Head of caudate nucleus (tissue), 42 donors: ENCODE data around the gene SLC19A1.
A peak's percentile ranks its signal among the peaks of the same experiment; 100 is the strongest.

ENCODE experiments used
- DNase-seq, 42 donors: peaks; one replicate each; pipeline versions ENCODE4 v3.0.0 to v3.0.0-alpha.2; 2020 to 2021; ENCODE audit warnings: mixed read lengths in 7 of 42
- intact Hi-C: fragments of 100-400 bp; cut with DNase I; formaldehyde crosslinking; loops from one replicate; pipeline ENCODE4 v1.15.0; 2022

SLC19A1 gene

DNA sequence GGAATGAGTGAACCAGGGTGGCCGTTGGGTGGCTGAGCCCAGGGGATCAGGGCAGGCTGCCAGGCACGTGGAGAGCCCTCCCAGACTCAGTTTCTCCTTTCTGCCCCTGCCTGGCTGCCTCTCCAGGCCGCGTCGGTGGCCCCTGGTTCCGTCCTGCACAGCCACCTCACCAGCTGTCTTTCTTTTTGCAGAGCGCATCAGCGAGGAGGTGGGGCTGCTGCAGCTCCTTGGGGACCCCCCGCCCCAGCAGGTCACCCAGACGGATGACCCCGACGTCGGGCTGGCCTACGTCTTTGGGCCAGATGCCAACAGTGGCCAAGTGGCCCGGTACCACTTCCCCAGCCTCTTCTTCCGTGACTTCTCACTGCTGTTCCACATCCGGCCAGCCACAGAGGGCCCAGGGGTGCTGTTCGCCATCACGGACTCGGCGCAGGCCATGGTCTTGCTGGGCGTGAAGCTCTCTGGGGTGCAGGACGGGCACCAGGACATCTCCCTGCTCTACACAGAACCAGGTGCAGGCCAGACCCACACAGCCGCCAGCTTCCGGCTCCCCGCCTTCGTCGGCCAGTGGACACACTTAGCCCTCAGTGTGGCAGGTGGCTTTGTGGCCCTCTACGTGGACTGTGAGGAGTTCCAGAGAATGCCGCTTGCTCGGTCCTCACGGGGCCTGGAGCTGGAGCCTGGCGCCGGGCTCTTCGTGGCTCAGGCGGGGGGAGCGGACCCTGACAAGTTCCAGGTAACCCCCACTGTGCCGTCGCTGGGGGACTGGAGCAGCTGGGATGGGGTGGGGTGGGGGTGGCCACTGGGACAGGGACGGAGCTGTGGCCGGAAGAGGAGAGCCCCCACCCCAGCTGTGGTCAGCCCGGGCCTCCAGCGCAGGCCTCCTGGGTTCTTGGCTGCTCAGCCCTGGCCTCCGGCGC is 73.9 kb downstream of the SLC19A1 start:
- intact Hi-C loops = no loop called here
- DNase-seq = peak in 1 of 42 donors; percentile 1

DNA sequence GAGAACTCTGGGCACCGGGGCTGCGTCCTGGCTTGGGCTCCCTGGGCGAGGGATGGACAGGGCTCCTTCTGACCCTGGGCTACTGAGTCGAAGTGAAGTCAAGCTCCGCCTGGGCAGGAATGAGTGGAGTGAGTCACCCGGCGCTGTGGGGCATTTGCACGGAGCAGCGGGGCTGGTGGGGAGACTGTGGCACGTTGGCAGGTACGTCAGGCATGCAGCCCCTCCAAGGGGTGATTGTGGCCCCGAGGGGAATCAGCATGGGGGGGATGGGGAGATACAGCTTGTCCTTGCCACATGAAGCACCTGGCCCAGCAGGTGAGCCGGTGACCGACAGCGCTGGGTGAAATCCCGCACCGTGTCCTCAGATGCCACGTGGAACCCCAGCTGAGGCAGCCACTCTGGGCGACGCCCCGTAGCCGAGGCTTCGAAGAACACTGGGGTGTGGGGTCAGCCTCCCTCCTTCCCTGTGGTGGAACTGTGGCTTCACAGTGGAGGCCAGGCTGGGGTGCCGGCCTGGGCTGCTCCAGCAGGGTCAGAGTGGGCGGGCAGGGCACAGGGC is 74.9 kb downstream of the SLC19A1 start:
- intact Hi-C loops = no loop called here
- peak in 1 of 42 donors; percentile 1 for DNase-seq

DNA sequence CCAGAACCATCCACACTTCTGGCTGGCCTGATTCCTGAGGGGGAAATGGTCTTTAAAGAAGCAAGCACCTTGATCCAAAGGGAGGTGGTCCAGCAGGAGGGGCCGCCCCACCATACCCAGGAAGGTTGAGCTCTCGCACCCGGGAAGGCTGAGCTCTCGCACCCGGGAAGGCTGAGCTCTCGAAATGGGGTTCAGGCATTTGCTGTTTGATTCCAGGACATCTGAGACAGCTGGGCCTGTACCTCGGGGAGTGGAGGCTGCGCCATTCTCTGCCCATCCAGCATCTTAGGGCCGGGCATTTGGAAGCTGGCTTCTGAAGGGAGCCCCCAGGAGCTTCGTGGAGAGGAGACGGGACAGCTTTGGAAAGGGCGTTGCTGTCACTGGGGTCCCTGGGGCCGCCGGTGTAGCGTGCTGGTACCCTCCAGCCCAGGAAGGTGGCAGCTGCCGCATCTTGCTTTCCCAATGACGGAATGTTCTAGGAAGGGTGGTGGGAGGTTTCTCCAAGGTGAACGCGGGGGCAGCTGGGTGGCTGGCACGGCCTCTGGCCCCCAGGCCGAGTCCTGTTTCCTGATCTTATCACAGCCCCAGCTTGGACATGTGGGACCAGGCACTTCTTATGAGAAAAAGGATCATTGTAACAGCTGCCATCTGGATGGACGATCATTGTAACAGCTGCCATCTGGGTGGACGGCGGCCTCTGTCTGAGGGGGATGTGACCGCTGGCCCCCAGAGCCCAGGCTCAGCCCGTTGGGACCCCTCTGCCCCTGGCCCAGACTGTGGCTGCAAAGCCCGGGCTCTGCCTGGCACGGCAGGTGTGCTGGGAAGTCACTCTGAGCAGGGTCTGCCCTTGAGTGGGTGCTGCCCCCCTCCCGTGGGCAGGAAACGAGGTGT is 75.7 kb downstream of the SLC19A1 start:
- peak in 3 of 42 donors; percentile 1 to 63 (median 47) for DNase-seq
- intact Hi-C loops = no loop called here

DNA sequence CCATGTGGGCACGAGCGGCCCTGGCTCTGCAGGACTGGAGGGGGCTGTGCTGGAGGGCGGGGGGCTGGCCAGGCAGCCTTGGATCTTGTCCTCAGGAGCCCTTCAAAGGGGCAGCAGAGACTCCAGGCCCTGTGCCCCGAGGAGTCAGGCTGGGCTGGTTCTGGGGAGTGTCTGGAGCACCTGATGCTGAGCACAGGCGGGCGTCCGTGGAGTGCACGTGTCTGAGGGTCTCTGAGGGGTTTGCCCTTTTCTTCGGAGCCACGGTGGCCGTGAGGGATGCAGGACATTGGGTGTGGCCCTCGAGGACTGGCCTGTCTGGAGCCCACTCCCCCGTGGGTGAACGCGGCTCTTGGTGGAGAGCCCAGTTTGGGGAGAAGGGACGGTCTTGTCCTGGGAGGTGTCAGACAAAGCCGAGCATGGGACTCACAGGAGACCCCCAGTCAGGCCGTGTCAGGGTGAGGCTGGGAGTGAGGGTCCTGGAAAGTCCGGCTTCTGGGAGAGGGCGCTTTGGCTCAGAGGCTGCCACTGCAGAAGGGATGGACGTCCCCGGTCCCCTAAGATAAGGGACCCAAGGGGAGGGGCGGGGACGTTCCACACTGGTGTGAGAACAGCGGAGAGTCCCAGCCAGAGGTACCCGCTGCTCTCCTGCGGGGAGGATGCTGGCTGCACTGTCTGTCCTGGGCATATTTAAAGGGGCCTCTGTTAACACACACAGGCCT is 76.5 kb downstream of the SLC19A1 start:
- intact Hi-C loops = no loop called here
- peak in 1 of 42 donors; percentile 1 for DNase-seq

DNA sequence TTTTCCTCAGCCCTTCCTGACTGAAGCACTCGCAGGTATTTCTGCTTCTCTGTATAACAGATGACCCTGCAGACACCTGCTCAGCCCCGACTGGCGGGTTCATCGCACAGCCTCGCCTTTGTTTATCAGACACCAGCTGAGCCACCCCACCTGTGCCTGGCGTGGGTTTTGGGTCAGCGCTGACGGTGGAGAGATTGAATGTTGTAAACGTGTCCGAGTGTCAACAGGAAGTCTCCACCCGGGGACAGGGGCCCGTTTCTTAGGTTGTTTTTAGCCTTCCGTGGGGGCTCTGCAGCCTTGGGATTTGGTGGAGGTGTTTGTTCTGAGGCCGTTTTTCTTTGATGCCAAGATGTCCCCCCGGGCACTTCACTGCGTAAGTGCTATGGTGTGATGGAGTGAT is 77.1 kb downstream of the SLC19A1 start:
- intact Hi-C loops = no loop called here
- peak in 1 of 42 donors; percentile 0 for DNase-seq

DNA sequence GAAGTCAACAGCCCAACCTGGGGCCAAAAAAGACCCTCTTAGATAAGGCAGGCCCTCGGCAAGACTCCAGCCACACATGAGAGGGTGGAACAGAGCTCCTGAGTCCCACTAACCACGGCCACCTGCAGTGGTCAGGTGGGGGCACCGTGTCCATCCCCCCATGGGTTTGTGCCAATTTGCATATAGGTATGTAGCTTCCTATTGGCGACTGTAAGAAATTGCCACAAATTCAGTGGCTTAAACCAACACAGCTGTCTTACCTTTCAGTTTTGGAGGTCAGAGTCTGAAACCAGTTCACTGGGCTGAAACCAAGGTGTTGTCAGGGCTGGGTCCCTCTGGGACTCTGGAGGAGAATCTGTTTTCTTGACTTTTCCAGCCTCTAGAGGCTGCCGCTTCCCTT is 77.9 kb downstream of the SLC19A1 start:
- DNase-seq = no peak
- intact Hi-C loops = no loop called here

DNA sequence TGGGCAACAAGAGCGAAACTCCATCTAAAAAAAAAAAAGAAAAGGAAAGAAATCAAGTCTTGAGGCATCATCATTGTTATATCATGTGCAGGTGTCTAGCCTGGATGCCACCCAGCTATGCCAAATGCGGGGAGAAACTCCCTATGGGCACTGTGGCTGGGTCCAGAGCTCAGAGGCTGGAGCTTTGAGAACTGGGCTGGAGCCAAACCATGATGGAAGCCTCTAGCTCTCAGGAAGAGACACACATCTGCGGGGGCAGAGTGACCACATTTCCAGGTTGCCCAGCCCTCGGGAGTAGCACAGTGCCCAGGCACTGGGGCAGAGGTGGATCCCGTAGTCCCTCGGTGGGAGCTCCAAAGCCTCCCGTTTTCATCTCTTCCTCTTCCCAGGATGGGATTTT is 78.4 kb downstream of the SLC19A1 start:
- intact Hi-C loops = no loop called here
- DNase-seq = peak in 1 of 42 donors; percentile 0

DNA sequence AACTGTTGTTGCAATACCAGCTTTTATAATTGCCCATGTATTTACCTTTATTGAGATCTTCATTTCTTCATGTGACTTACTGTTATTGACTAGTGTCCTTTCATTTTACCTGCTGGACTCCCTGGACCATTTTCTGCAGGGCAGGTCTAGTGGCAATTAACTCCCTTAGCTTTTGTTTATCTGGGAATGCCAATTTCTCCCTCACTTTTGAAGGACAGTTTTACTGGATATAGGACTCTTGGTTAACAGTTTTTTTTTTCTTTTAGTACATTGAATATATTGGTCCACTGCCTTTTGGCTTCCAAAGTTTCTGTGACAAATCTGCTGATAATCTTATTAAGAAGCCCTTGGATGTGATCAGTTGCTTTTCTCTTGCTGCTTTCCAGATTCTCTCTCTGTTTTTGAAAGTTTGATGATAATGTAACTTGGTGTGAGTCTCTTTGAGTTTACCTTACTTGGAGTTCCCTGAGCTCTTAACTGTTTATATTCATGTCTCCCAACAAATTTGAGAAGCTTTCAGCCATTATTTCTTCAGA is 80.4 kb downstream of the SLC19A1 start:
- intact Hi-C loops = no loop called here

DNA sequence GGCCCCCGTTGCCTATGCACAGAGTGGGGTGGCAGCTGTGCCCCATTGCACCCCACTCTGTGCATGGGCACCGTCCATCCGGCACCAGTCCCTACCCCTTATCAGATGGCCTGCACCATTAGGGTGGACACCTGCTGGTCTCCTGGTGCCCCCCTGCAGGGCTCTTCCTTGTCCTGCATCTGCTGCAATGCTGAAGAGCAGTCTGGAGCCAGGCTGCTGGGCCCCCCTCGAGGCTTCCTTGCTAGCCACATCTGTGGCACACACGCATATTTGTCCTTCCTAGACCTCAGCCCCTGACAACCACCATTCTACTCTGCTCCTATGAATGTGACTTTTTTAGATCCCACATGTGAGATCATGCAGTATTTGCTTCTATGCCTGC is 80.9 kb downstream of the SLC19A1 start:
- peak in 1 of 42 donors; percentile 1 for DNase-seq
- intact Hi-C loops = no loop called here

More for the DNA sequence above, 80.4 kb downstream of the SLC19A1 start:
- DNase-seq = no peak

DNA sequence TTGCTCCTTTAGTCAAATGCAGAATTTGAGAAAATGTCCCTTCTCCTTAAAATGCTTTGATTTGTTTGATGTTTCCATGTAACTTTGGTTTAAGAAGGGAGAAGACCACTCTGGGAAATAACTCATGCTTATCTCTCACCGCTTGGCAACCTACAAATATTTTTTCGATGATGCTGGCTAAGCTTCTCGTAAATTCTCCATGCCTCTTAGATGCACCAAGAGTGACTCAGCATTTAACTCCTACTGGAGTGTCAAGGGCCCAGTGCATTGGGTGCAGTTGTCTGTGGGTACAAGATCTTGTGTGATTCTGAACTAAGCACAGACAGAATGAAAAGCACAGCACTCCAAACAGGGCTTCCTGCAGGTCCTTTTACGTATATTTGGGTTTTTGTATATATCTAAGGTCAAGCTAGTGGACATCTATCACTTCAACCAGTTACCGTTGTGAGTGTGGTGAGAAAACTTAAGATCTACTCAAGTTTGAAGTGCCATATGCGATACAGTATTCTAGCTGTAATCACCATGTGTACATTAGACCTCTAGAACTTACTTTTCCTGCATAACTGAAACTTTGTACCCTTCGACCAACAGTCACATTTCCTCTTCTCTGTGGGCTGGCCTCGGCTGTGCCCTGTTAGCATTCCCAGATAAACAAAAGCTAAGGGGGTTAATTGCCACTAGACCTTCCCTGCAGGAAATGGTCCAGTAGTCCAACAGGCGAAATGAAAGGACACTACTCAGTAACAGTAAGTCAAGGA is 81.5 kb downstream of the SLC19A1 start:
- intact Hi-C loops = no loop called here
- no peak for DNase-seq

DNA sequence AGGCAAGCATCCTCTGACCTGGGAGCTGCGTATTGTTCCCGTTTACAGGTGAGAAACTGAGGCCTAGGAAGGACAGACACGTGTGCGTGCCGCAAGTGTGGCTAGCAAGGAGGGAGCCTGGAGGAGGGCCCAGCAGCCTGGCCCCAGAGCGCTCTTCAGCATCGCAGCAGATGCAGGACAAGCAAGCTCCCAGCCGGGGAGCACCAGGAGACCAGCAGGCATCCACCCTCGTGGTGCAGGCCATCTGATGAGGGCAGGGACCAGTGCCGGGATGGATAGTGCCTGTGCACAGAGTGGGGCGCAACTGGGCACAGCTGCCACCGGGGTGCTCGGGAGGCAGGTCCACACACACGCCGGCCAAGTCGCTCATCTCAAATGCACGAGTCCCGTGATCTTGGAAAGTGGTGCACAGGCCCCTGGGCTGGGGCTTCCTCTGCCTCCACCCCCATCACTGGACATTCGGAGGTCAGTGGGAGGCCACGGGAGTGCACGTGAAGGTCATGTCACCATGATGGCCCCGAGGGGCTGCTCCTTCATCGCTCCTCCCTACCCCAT is 82.2 kb downstream of the SLC19A1 start:
- peak in 3 of 42 donors; percentile 1 to 3 (median 3) for DNase-seq
- intact Hi-C loops = no loop called here

DNA sequence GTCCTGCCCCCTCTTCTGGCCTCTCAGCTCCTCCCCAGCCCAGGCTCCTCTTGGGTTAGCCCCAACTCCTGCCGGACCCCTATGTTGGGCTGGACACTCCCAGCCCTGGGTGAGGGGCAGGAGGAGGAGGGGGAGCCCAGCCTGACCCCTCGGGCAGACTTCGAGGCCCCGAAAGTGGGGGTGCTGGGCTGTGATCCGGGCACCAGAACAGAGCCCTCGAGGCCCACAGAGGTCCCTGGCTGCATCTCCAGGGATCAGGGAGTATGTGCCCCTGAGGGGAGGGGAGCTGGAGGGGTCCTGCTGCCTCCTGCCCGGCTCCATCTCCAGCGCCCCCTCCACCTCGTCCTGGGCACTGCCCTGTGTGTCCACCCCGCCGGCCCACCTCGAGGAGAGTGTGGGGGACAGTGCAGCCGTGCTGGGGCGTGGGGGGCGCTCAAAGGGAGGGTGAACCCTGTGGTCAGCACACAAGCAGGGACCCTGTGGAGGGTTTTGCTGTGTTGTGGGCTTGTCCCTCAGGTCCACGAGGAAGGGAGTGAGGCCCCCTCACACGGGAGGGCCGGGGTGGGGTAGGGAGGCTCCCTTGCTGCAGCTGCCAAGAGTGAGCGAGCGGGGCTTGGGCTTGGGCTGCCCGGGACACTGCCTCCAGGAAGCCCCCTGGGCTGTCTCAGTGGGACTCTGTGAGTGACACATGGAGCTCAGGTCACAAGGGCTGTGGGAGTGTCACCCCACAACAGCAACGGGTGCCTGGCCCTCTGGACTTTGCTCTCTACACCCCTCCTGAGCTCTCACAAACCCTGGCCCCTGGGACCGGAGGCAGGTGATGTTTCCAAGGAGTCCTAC is 82.8 kb downstream of the SLC19A1 start:
- intact Hi-C loops = no loop called here
- peak in 3 of 42 donors; percentile 0 to 2 (median 1) for DNase-seq

DNA sequence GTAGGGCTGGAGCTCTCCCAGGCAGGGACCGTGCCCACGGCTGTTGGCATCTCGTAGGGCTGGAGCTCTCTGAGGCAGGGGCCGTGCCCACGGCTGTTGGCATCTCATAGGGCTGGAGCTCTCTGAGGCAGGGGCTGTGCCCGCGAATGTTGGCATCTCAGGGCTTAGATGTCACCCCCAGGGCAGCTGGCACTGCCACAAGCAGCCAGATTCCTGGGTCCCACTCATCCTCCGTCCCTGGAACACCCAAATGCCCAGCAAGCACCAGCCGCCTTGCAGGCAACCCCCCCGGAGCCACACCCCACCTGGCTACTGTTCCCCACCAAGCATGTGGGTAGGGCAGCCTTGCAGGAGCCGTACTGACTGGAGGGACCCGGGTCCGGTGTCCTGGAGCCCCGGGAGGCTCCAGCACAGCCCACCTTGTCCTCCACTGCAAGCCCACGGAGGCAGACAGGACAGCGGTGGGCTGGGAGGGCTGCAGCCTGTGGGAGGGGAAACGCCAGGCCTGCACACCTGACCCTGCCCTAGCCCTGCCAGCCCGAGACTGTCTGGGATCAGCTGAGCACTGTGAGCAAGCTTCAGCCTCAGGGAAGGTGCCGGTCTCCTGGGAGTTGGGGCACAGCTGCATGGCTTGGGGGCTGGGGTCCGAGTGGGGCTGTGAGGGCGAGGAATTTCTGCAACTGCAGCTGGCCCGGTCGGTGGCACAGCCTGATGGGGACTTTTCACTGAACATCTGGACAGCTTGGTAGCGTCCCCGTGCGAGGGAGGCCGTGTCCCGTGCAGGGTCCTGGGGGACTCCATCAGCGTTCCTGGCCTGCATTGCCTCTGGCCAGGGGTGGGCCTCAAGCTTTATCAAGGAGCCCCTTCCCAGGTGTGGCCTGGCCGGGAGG is 83.7 kb downstream of the SLC19A1 start:
- intact Hi-C loops = no loop called here
- peak in 3 of 42 donors; percentile 1 to 2 (median 1) for DNase-seq

DNA sequence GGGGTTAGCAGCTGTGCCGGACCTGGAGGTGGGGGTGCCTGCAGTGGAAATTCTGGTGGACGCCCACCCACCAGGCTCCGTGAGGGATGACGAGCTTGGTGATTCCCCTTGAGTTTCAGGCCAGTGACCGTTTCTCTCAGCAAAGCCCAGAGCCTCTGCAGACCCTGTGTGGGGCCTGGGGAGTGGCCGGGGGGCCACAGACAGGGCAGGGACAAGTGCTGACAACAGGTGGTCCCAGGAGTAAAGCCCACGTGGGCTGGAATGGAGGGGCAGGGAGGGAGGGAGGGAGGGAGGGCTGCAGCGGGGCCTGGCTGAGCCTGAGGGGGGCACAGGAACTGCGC is 84.4 kb downstream of the SLC19A1 start:
- DNase-seq = no peak

DNA sequence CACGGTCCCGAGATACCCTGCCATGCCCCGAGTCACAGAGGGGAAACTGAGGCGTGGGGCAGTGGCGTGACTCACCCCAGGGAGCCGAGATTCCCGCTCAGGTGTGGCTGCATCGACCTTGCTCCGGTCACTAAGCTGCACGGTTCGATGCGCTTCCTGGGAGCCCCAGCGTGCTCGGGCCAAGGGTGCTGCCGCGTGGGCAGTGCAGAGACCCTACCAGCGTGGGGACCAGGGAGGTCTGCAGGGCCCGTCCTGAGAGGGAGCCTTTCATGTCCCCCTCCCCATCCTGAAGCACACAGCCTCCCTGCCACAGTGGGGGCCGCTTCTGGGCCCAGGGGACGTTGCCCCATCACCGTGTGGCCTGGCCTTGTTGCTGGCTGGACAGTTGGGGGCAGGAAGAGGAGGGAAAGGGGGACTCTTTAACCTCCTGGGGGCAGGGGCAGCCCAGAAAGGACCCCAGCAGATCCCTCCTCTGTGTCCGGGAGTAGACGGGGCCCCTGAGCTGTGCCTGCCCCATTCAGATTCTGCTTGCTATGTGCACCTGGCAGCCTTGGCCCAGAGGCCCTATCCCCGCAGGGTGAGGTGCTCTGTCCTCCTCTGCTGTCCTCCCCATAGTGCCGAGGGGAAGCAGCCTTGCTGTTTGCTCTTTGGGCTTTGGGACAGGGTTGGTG is 84.9 kb downstream of the SLC19A1 start:
- peak in 2 of 42 donors; percentile 0 to 2 for DNase-seq
- intact Hi-C loops = no loop called here

More for the DNA sequence above, 84.4 kb downstream of the SLC19A1 start:
- intact Hi-C loops = no loop called here
